Activated CD4-positive, alpha-beta T cell treated with anti-CD3 and anti-CD28 coated beads, Interleukin-2, amount 10 ng/mL, durations not matched to agents 24 days and 14 days (primary cell): Measurements from ENCODE around the gene NUS1. TPM values are rescaled to one million over a fixed set of nuclear protein-coding genes. Genes with fewer than 3 reads are reported as not detected.
"Not testable (repeated sequence)": the region's sequence is repeated elsewhere in the genome, so short reads cannot be mapped to it uniquely, and the experiment has no call there.

Source experiments
- DNase-seq: peaks from one replicate; pipeline ENCODE4 v3.0.0; 2022
- H3K27ac Mint-ChIP-seq: one replicate; pipeline ENCODE4 v1.8.0; 2022; ENCODE audit warnings: mild to moderate bottlenecking, mixed read lengths
- H3K27me3 Mint-ChIP-seq: one replicate; pipeline ENCODE4 v1.8.0; 2022; ENCODE audit warnings: mixed read lengths
- H3K36me3 Mint-ChIP-seq: one replicate; pipeline ENCODE4 v1.8.0; 2022; ENCODE audit warnings: low read depth, mild to moderate bottlenecking, mixed read lengths
- H3K4me1 Mint-ChIP-seq: one replicate; pipeline ENCODE4 v1.8.0; 2021; ENCODE audit warnings: mixed read lengths
- H3K4me3 Mint-ChIP-seq: one replicate; pipeline ENCODE4 v1.8.0; 2022; ENCODE audit warnings: mild to moderate bottlenecking, moderate library complexity, mixed read lengths
- H3K9me3 Mint-ChIP-seq: one replicate; pipeline ENCODE4 v1.8.0; 2021; ENCODE audit warnings: mixed read lengths
- intact Hi-C: fragments of 100-400 bp; cut with micrococcal nuclease; formaldehyde crosslinking; loops from one replicate; pipeline ENCODE4 v1.15.1; 2023
- total RNA-seq: library from RNA; stranded (reverse); gene quantifications from 2 replicates; pipeline ENCODE4 v1.2.3, GENCODE V29; 2022

Gene NUS1
- 49.6 and 49.7 TPM in 2 replicates for total RNA-seq

GRCh38 chr6:117674991-117675657 lies at the start of gene NUS1:
Gene NUS1, plus strand, starts transcription at chr6:117675469. Its CDS starts 202 bp downstream, at chr6:117675671.
- Mint-ChIP-seq H3K4me1 (peaks cover 45% of the 10 kb centered on the region), H3K27me3 (no peaks in the 10 kb centered on the region), H3K4me3 (peak within 1 kb of the TSS; percentile 89), H3K36me3 (peaks cover 25% of the 10 kb centered on the region), H3K27ac (peak within 1 kb of the TSS; percentile 93), H3K9me3 (no peaks in the 10 kb centered on the region)
- intact Hi-C loops = loop anchor here (2.0 to 10.0 kb wide), 4 partner anchors 72 to 1680 kb away; partner anchors contain the start of genes ASF1A, GOPC and RWDD1
- DNase-seq = peak; percentile 99

- intact Hi-C loops = no loop called here
- H3K4me3 Mint-ChIP-seq = no peak overlapping the region
- peaks cover 3% of the 10 kb centered on the region for H3K27me3 Mint-ChIP-seq
- H3K9me3 Mint-ChIP-seq = peaks cover 15% of the 10 kb centered on the region
- H3K36me3 Mint-ChIP-seq = no peaks in the 10 kb centered on the region
- H3K27ac Mint-ChIP-seq = no peak overlapping the region
- no peaks in the 10 kb centered on the region for H3K4me1 Mint-ChIP-seq
- no peak for DNase-seq
Observed at GRCh38 chr6:117627533-117627932, 47.7 kb upstream of the NUS1 start.

GRCh38 chr6:117629119-117629660 lies 46.1 kb upstream of the NUS1 start:
- Mint-ChIP-seq H3K4me1 (no peaks in the 10 kb centered on the region), H3K36me3 (no peaks in the 10 kb centered on the region), H3K9me3 (peaks cover 6% of the 10 kb centered on the region), H3K4me3 (no peak overlapping the region), H3K27me3 (peaks cover 6% of the 10 kb centered on the region), H3K27ac (no peak overlapping the region)
- intact Hi-C loops = no loop called here
- no peak for DNase-seq

- Mint-ChIP-seq H3K9me3 (peaks cover 4% of the 10 kb centered on the region), H3K27me3 (peaks cover 2% of the 10 kb centered on the region), H3K27ac (no peak overlapping the region), H3K4me3 (no peak overlapping the region), H3K4me1 (no peaks in the 10 kb centered on the region), H3K36me3 (no peaks in the 10 kb centered on the region)
- intact Hi-C loops = no loop called here
- DNase-seq = no peak
Observed at GRCh38 chr6:117637770-117638169, 37.5 kb upstream of the NUS1 start.

- peaks cover 1% of the 10 kb centered on the region for H3K27me3 Mint-ChIP-seq
- intact Hi-C loops = no loop called here
- H3K4me3 Mint-ChIP-seq = no peak overlapping the region
- no peak for DNase-seq
- no peaks in the 10 kb centered on the region for H3K36me3 Mint-ChIP-seq
- no peaks in the 10 kb centered on the region for H3K4me1 Mint-ChIP-seq
- no peak overlapping the region for H3K27ac Mint-ChIP-seq
- H3K9me3 Mint-ChIP-seq = peaks cover 4% of the 10 kb centered on the region
Observed at GRCh38 chr6:117642976-117643375, 32.3 kb upstream of the NUS1 start.

- H3K4me1 Mint-ChIP-seq, H3K27ac Mint-ChIP-seq, H3K4me3 Mint-ChIP-seq, H3K9me3 Mint-ChIP-seq, H3K27me3 Mint-ChIP-seq, H3K36me3 Mint-ChIP-seq, DNase-seq, intact Hi-C loops: not testable (repeated sequence)
Observed at GRCh38 chr6:117651984-117652383, 23.3 kb upstream of the NUS1 start.

- Mint-ChIP-seq H3K4me1 (peaks cover 2% of the 10 kb centered on the region), H3K9me3 (peaks cover 5% of the 10 kb centered on the region)
Observed at GRCh38 chr6:117653949-117654348, 21.3 kb upstream of the NUS1 start.

GRCh38 chr6:117655380-117655779 lies 19.9 kb upstream of the NUS1 start:
- Mint-ChIP-seq H3K4me1 (peaks cover 2% of the 10 kb centered on the region), H3K9me3 (no peaks in the 10 kb centered on the region), H3K27ac (no peak overlapping the region), H3K27me3 (no peaks in the 10 kb centered on the region), H3K4me3 (no peak overlapping the region), H3K36me3 (no peaks in the 10 kb centered on the region)
- DNase-seq = no peak
- intact Hi-C loops = no loop called here

More at GRCh38 chr6:117653949-117654348, 21.3 kb upstream of the NUS1 start:
- intact Hi-C loops = no loop called here
- no peaks in the 10 kb centered on the region for H3K36me3 Mint-ChIP-seq
- H3K4me3 Mint-ChIP-seq = no peak overlapping the region
- DNase-seq = no peak
- H3K27ac Mint-ChIP-seq = no peak overlapping the region
- H3K27me3 Mint-ChIP-seq = no peaks in the 10 kb centered on the region

GRCh38 chr6:117666881-117667280 lies 8.4 kb upstream of the NUS1 start:
- H3K4me3 Mint-ChIP-seq = no peak overlapping the region
- H3K27ac Mint-ChIP-seq = no peak overlapping the region
- DNase-seq = no peak
- intact Hi-C loops = no loop called here
- H3K9me3 Mint-ChIP-seq = no peaks in the 10 kb centered on the region
- no peaks in the 10 kb centered on the region for H3K4me1 Mint-ChIP-seq
- H3K27me3 Mint-ChIP-seq = no peaks in the 10 kb centered on the region
- no peaks in the 10 kb centered on the region for H3K36me3 Mint-ChIP-seq

- Mint-ChIP-seq H3K4me3 (no peak overlapping the region), H3K36me3 (no peaks in the 10 kb centered on the region), H3K9me3 (no peaks in the 10 kb centered on the region), H3K27me3 (no peaks in the 10 kb centered on the region), H3K4me1 (peaks cover 2% of the 10 kb centered on the region), H3K27ac (no peak overlapping the region)
- intact Hi-C loops = no loop called here
- no peak for DNase-seq
Observed at GRCh38 chr6:117668736-117669135, 6.5 kb upstream of the NUS1 start.

- Mint-ChIP-seq H3K4me3 (peak overlapping the region; percentile 89), H3K4me1 (peaks cover 39% of the 10 kb centered on the region), H3K9me3 (no peaks in the 10 kb centered on the region), H3K36me3 (peaks cover 18% of the 10 kb centered on the region), H3K27ac (peak overlapping the region; percentile 93), H3K27me3 (no peaks in the 10 kb centered on the region)
- DNase-seq = no peak
- intact Hi-C loops = loop anchor here (2.0 to 10.0 kb wide), 3 partner anchors 72 to 1680 kb away; partner anchors contain the start of genes ASF1A and GOPC
Observed at GRCh38 chr6:117674503-117674902, 766 bp upstream of the NUS1 start.

- H3K4me3 Mint-ChIP-seq = peak overlapping the region; percentile 89
- H3K27me3 Mint-ChIP-seq, H3K9me3 Mint-ChIP-seq: not testable (repeated sequence)
- H3K4me1 Mint-ChIP-seq = peaks cover 51% of the 10 kb centered on the region
- peaks cover 29% of the 10 kb centered on the region for H3K36me3 Mint-ChIP-seq
- H3K27ac Mint-ChIP-seq = peak overlapping the region; percentile 93
- intact Hi-C loops = loop anchor here (2.0 to 10.0 kb wide), 5 partner anchors 73 to 1679 kb away; partner anchors contain the start of genes ASF1A, GOPC and RWDD1
- peak; percentile 66 for DNase-seq
Observed at GRCh38 chr6:117675658-117676301, 511 bp downstream of the NUS1 start.

- Mint-ChIP-seq H3K9me3 (no peaks in the 10 kb centered on the region), H3K27me3 (no peaks in the 10 kb centered on the region), H3K4me3 (peak overlapping the region; percentile 89), H3K4me1 (peaks cover 56% of the 10 kb centered on the region), H3K36me3 (peaks cover 35% of the 10 kb centered on the region), H3K27ac (no peak overlapping the region)
- DNase-seq = no peak
- intact Hi-C loops = loop anchor here (2.0 to 10.0 kb wide), 4 partner anchors 128 to 1678 kb away; partner anchors contain the start of genes ASF1A and RWDD1
Observed at GRCh38 chr6:117676577-117677218, 1.4 kb downstream of the NUS1 start.
